Esophagus muscularis mucosa (tissue), 3 donors: Measurements from ENCODE around the gene WDFY2.

ENCODE experiments used
- CTCF ChIP-seq, 3 experiments: fragments of 200-600 bp in 2 of 3; fragments of 450-650 bp in 1 of 3; sonication (generic) in 2 of 3; IDR thresholded peaks; one replicate each; pipeline ENCODE4 v1.5.1; 2017 to 2019; ENCODE audit warnings: antibody characterized with exemption in 3 of 3, mild to moderate bottlenecking in 2 of 3, moderate library complexity in 1 of 3
- POLR2AphosphoS5 ChIP-seq, 2 donors: sonication (generic); formaldehyde crosslinking; IDR thresholded peaks; one replicate each; pipeline ENCODE4 v1.6.1; 2017; ENCODE audit warnings: antibody characterized with exemption in 2 of 2

GRCh38 chr13:51814071-51814470 is 229.8 kb downstream of the WDFY2 start:
- TF ChIP-seq POLR2AphosphoS5 (IDR thresholded peaks at IDR 0.05), result no peak
- TF ChIP-seq CTCF (IDR thresholded peaks at IDR 0.05), result no peak
